ENCODE data around the gene PTPRT. TPM values are rescaled to one million over a fixed set of nuclear protein-coding genes. Genes with fewer than 3 reads are reported as not detected.
A peak's percentile ranks its signal among the peaks of the same experiment; 100 is the strongest.

The PTPRT gene
- total RNA-seq, 1 experiment from 2014 or later: not detected

GRCh38 chr20:42610070-42610469 is 579.6 kb downstream of the PTPRT start:
- CTCF ChIA-PET: interaction anchor here (0.7 kb wide), 1 partner anchor 21 kb away, joined by 3 read pairs; no protein-coding TSS in a partner anchor
- Mint-ChIP-seq H3K9me3 (ENCODE audit: low read depth, unreplicated experiment) (peaks cover 3% of the 10 kb centered on the region), H3K36me3 (ENCODE audit: insufficient read depth, unreplicated experiment) (peaks cover 9% of the 10 kb centered on the region), H3K27ac (ENCODE audit: unreplicated experiment) (no peak overlapping the region), H3K27me3 (ENCODE audit: unreplicated experiment) (no peaks in the 10 kb centered on the region), H3K4me3 (ENCODE audit: low read depth, unreplicated experiment) (no peak overlapping the region), H3K4me1 (ENCODE audit: low read depth, unreplicated experiment) (peaks cover 17% of the 10 kb centered on the region)
- intact Hi-C loops (cut with micrococcal nuclease; ENCODE audit: unreplicated experiment): no loop called here
- no TSS peak for BruUV-seq (replicated peaks)
- TF ChIP-seq CTCF (IDR thresholded peaks at IDR 0.05; ENCODE audit: unreplicated experiment): no peak
- no peak for DNase-seq

DNA sequence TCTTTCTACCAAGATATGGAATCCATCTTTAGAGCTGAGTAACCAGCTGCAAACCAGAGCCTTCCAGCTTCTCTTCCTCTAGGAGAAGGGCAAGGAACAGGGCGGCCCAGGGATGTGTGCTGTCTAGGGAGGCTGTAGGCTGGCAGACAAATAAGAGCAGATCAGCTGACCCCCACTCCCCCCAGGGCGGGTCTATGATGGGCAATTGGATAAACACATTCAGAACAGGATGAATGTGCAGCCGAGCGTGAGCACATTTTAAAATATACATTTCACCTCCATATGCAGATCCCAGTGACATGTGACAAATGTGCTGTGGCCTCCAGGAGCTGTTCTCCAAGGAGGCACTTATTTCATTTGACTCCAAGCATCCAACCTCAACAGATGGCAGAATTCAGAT is 580.1 kb downstream of the PTPRT start:
- CTCF ChIA-PET: interaction anchor here (0.7 kb wide), 1 partner anchor 20 kb away, joined by 3 read pairs; no protein-coding TSS in a partner anchor
- no peak overlapping the region for H3K4me3 Mint-ChIP-seq (ENCODE audit: low read depth, unreplicated experiment)
- no TSS peak for BruUV-seq (replicated peaks)
- no peak overlapping the region for H3K27ac Mint-ChIP-seq (ENCODE audit: unreplicated experiment)
- peaks cover 14% of the 10 kb centered on the region for H3K36me3 Mint-ChIP-seq (ENCODE audit: insufficient read depth, unreplicated experiment)
- intact Hi-C loops (cut with micrococcal nuclease; ENCODE audit: unreplicated experiment): loop anchor here (10.0 kb wide), 1 partner anchor 325 kb away; no protein-coding TSS in a partner anchor
- TF ChIP-seq CTCF (IDR thresholded peaks at IDR 0.05; ENCODE audit: unreplicated experiment): no peak
- H3K9me3 Mint-ChIP-seq (ENCODE audit: low read depth, unreplicated experiment): peaks cover 3% of the 10 kb centered on the region
- H3K27me3 Mint-ChIP-seq (ENCODE audit: unreplicated experiment): no peaks in the 10 kb centered on the region
- no peak for DNase-seq
- peaks cover 22% of the 10 kb centered on the region for H3K4me1 Mint-ChIP-seq (ENCODE audit: low read depth, unreplicated experiment)

GRCh38 chr20:42604998-42605956 is 584.4 kb downstream of the PTPRT start:
- peaks cover 44% of the 10 kb centered on the region for H3K4me1 Mint-ChIP-seq (ENCODE audit: low read depth, unreplicated experiment)
- intact Hi-C loops (cut with micrococcal nuclease; ENCODE audit: unreplicated experiment): loop anchor here (2.0 to 10.0 kb wide), 2 partner anchors 30 to 330 kb away; no protein-coding TSS in a partner anchor
- H3K9me3 Mint-ChIP-seq (ENCODE audit: low read depth, unreplicated experiment): peaks cover 3% of the 10 kb centered on the region
- peak; percentile 84 for DNase-seq
- CTCF ChIA-PET: interaction anchor here (0.9 to 1.8 kb wide), 9 partner anchors 8 to 912 kb away, joined by 3 to 9 read pairs (median 3); no protein-coding TSS in a partner anchor
- no TSS peak for BruUV-seq (replicated peaks)
- H3K4me3 Mint-ChIP-seq (ENCODE audit: low read depth, unreplicated experiment): peak overlapping the region; percentile 50
- no peaks in the 10 kb centered on the region for H3K27me3 Mint-ChIP-seq (ENCODE audit: unreplicated experiment)
- peaks cover 15% of the 10 kb centered on the region for H3K36me3 Mint-ChIP-seq (ENCODE audit: insufficient read depth, unreplicated experiment)
- H3K27ac Mint-ChIP-seq (ENCODE audit: unreplicated experiment): peak overlapping the region; percentile 94
- no peak for TF ChIP-seq CTCF (IDR thresholded peaks at IDR 0.05; ENCODE audit: unreplicated experiment)

- no peak for DNase-seq
- BruUV-seq (replicated peaks): no TSS peak
- CTCF ChIA-PET: no interaction called here
- Mint-ChIP-seq H3K27me3 (ENCODE audit: unreplicated experiment) (no peaks in the 10 kb centered on the region), H3K4me1 (ENCODE audit: low read depth, unreplicated experiment) (peaks cover 44% of the 10 kb centered on the region), H3K36me3 (ENCODE audit: insufficient read depth, unreplicated experiment) (peaks cover 15% of the 10 kb centered on the region), H3K27ac (ENCODE audit: unreplicated experiment) (peak overlapping the region; percentile 94), H3K9me3 (ENCODE audit: low read depth, unreplicated experiment) (peaks cover 3% of the 10 kb centered on the region), H3K4me3 (ENCODE audit: low read depth, unreplicated experiment) (no peak overlapping the region)
- no peak for TF ChIP-seq CTCF (IDR thresholded peaks at IDR 0.05; ENCODE audit: unreplicated experiment)
- intact Hi-C loops (cut with micrococcal nuclease; ENCODE audit: unreplicated experiment): loop anchor here (2.0 to 10.0 kb wide), 2 partner anchors 31 to 331 kb away; no protein-coding TSS in a partner anchor
Measured at GRCh38 chr20:42603655-42604054, 586.1 kb downstream of the PTPRT start.
